ENCODE measurements around the gene SERPINB1.

The SERPINB1 gene

DNA sequence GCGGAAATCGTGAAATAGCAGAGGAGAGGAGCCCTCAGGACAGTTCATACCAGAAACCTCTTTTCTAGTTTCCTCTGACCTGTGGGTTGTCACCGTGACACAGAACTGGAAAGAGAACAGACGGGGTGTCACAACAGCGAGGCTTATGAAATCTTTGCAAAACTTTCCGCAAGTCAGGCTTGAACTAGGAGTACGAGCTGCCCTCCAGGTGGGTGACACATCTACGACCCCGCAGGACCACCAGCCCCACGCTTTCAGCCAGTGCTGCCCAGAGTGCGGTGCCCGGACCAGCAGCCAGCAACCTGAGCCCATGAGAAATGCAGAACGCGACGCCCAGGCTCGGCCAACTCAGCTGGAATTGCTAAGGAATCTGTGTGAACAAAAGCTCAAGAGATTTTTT lies 45.7 kb downstream of the SERPINB1 start:
- TF ChIP-seq OVOL3 (tag by site-specific recombination; IDR thresholded peaks at IDR 0.05) (no peak), ZNF324 (tag by site-specific recombination; IDR thresholded peaks at IDR 0.05) (no peak), ZBTB7A (tag by site-specific recombination; IDR thresholded peaks at IDR 0.05; ENCODE audit: low read depth) (no peak), ZBTB20 (tag by site-specific recombination; IDR thresholded peaks at IDR 0.05) (no peak), ZNF549 (tag by site-specific recombination; IDR thresholded peaks at IDR 0.05) (no peak), YY1 (tag by site-specific recombination; IDR thresholded peaks at IDR 0.05) (no peak), ZNF560 (tag by site-specific recombination; IDR thresholded peaks at IDR 0.05; ENCODE audit: borderline replicate concordance) (no peak), ZNF664 (tag by site-specific recombination; IDR thresholded peaks at IDR 0.05) (no peak), HOXA7 (CRISPR knock-in tag; IDR thresholded peaks at IDR 0.05; ENCODE audit: borderline replicate concordance) (no peak)
- TF ChIP-seq, protein P1, sequence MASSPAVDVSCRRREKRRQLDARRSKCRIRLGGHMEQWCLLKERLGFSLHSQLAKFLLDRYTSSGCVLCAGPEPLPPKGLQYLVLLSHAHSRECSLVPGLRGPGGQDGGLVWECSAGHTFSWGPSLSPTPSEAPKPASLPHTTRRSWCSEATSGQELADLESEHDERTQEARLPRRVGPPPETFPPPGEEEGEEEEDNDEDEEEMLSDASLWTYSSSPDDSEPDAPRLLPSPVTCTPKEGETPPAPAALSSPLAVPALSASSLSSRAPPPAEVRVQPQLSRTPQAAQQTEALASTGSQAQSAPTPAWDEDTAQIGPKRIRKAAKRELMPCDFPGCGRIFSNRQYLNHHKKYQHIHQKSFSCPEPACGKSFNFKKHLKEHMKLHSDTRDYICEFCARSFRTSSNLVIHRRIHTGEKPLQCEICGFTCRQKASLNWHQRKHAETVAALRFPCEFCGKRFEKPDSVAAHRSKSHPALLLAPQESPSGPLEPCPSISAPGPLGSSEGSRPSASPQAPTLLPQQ (tag by site-specific recombination; IDR thresholded peaks at IDR 0.05): no peak
- TF ChIP-seq, protein P2, sequence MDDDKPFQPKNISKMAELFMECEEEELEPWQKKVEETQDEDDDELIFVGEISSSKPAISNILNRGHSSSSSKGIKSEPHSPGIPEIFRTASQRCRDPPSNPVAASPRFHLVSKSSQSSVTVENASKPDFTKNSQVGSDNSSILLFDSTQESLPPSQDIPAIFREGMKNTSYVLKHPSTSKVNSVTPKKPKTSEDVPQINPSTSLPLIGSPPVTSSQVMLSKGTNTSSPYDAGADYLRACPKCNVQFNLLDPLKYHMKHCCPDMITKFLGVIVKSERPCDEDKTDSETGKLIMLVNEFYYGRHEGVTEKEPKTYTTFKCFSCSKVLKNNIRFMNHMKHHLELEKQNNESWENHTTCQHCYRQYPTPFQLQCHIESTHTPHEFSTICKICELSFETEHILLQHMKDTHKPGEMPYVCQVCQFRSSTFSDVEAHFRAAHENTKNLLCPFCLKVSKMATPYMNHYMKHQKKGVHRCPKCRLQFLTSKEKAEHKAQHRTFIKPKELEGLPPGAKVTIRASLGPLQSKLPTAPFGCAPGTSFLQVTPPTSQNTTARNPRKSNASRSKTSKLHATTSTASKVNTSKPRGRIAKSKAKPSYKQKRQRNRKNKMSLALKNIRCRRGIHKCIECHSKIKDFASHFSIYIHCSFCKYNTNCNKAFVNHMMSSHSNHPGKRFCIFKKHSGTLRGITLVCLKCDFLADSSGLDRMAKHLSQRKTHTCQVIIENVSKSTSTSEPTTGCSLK (tag by site-specific recombination; IDR thresholded peaks at IDR 0.05): no peak
- TF ChIP-seq, protein P3, sequence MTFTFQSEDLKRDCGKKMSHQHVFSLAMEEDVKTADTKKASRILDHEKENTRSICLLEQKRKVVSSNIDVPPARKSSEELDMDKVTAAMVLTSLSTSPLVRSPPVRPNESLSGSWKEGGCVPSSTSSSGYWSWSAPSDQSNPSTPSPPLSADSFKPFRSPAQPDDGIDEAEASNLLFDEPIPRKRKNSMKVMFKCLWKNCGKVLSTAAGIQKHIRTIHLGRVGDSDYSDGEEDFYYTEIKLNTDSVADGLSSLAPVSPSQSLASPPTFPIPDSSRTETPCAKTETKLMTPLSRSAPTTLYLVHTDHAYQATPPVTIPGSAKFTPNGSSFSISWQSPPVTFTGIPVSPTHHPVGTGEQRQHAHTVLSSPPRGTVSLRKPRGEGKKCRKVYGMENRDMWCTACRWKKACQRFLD (tag by site-specific recombination; IDR thresholded peaks at IDR 0.05): no peak
- ChIA-PET CTCF (interaction anchor here (0.6 to 1.4 kb wide), 4 partner anchors 58 to 156 kb away, joined by 3 to 6 read pairs (median 4); no protein-coding TSS in a partner anchor), POLR2A (no interaction called here)
- no peaks in the 10 kb centered on the region for H3K4me1 ChIP-seq (ENCODE audit: control insufficient read depth, insufficient read depth, low read length)
- no peaks in the 10 kb centered on the region for H3K9me3 ChIP-seq (ENCODE audit: control insufficient read depth, insufficient read depth, low read depth, low read length)
- no peak overlapping the region for H3K27ac ChIP-seq (ENCODE audit: extremely low read depth, low read depth, low read length)
- H3K4me3 ChIP-seq (ENCODE audit: low read depth, low read length): no peak overlapping the region
- H3K36me3 ChIP-seq (ENCODE audit: control insufficient read depth in 2 of 2, insufficient read depth in 1 of 2, low read length in 2 of 2): no peaks in the 10 kb centered on the region

DNA sequence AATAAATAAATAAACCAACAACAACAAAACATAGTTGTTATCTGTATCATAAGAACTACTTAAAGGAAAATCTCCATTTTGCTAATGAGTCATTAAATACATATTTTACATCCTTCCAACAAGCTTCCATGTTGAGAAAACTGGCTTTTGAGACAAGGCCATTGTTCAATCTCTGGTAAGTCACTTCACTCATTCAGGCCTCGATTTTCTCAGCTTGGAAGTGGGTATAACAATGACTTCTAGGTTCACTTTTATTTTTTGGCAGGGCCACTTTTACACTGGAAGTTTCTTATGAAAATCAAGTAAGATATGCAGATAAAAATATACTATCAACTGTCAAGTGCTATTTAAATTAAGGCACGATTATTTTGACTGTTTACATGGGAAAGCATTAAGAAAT lies 46.5 kb downstream of the SERPINB1 start:
- H3K4me1 ChIP-seq (ENCODE audit: control insufficient read depth, insufficient read depth, low read length): no peaks in the 10 kb centered on the region
- no peaks in the 10 kb centered on the region for H3K36me3 ChIP-seq (ENCODE audit: control insufficient read depth in 2 of 2, insufficient read depth in 1 of 2, low read length in 2 of 2)
- CTCF ChIA-PET: interaction anchor here (0.6 to 2.0 kb wide), 7 partner anchors 12 to 157 kb away, joined by 3 to 6 read pairs (median 4); no protein-coding TSS in a partner anchor

More for the DNA sequence above, 46.5 kb downstream of the SERPINB1 start:
- POLR2A ChIA-PET: interaction anchor here (0.5 kb wide), 1 partner anchor 270 kb away, joined by 4 read pairs; no protein-coding TSS in a partner anchor
- TF ChIP-seq ZBTB48 (tag by site-specific recombination; IDR thresholded peaks at IDR 0.05): no peak
- TF ChIP-seq ZNF610 (tag by site-specific recombination; IDR thresholded peaks at IDR 0.05; ENCODE audit: borderline replicate concordance): no peak
- TF ChIP-seq HOXC10 (CRISPR knock-in tag; IDR thresholded peaks at IDR 0.05): no peak
- TF ChIP-seq, protein P4, sequence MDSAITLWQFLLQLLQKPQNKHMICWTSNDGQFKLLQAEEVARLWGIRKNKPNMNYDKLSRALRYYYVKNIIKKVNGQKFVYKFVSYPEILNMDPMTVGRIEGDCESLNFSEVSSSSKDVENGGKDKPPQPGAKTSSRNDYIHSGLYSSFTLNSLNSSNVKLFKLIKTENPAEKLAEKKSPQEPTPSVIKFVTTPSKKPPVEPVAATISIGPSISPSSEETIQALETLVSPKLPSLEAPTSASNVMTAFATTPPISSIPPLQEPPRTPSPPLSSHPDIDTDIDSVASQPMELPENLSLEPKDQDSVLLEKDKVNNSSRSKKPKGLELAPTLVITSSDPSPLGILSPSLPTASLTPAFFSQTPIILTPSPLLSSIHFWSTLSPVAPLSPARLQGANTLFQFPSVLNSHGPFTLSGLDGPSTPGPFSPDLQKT (IDR thresholded peaks at IDR 0.05; ENCODE audit: borderline replicate concordance, low read depth, low read length): no peak
- TF ChIP-seq, protein P5, sequence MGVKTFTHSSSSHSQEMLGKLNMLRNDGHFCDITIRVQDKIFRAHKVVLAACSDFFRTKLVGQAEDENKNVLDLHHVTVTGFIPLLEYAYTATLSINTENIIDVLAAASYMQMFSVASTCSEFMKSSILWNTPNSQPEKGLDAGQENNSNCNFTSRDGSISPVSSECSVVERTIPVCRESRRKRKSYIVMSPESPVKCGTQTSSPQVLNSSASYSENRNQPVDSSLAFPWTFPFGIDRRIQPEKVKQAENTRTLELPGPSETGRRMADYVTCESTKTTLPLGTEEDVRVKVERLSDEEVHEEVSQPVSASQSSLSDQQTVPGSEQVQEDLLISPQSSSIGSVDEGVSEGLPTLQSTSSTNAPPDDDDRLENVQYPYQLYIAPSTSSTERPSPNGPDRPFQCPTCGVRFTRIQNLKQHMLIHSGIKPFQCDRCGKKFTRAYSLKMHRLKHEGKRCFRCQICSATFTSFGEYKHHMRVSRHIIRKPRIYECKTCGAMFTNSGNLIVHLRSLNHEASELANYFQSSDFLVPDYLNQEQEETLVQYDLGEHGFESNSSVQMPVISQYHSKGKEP (tag by site-specific recombination; IDR thresholded peaks at IDR 0.05): no peak
- TF ChIP-seq, protein P6, sequence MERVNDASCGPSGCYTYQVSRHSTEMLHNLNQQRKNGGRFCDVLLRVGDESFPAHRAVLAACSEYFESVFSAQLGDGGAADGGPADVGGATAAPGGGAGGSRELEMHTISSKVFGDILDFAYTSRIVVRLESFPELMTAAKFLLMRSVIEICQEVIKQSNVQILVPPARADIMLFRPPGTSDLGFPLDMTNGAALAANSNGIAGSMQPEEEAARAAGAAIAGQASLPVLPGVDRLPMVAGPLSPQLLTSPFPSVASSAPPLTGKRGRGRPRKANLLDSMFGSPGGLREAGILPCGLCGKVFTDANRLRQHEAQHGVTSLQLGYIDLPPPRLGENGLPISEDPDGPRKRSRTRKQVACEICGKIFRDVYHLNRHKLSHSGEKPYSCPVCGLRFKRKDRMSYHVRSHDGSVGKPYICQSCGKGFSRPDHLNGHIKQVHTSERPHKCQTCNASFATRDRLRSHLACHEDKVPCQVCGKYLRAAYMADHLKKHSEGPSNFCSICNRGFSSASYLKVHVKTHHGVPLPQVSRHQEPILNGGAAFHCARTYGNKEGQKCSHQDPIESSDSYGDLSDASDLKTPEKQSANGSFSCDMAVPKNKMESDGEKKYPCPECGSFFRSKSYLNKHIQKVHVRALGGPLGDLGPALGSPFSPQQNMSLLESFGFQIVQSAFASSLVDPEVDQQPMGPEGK (tag by site-specific recombination; IDR thresholded peaks at IDR 0.05): no peak
- TF ChIP-seq BCL11B (tag by site-specific recombination; IDR thresholded peaks at IDR 0.05; ENCODE audit: low read depth): no peak
- no peak for TF ChIP-seq ZBTB1 (tag by site-specific recombination; IDR thresholded peaks at IDR 0.05)
- no peak for TF ChIP-seq ZNF785 (tag by site-specific recombination; IDR thresholded peaks at IDR 0.05)
- TF ChIP-seq ZNF837 (tag by site-specific recombination; IDR thresholded peaks at IDR 0.05): no peak
- no peak overlapping the region for H3K27ac ChIP-seq (ENCODE audit: extremely low read depth, low read depth, low read length)
- no peaks in the 10 kb centered on the region for H3K9me3 ChIP-seq (ENCODE audit: control insufficient read depth, insufficient read depth, low read depth, low read length)
- H3K4me3 ChIP-seq (ENCODE audit: low read depth, low read length): no peak overlapping the region
